ENCODE results near the gene PDE4A. TPM values are rescaled to one million over a fixed set of nuclear protein-coding genes. Genes with fewer than 3 reads are reported as not detected.
A peak's percentile ranks its signal among the peaks of the same experiment; 100 is the strongest.

PDE4A gene
- total and polyA plus RNA-seq, 2 of the 13 experiments (the other 11 are each of a cell fraction or from before 2014, with no cell fraction given): 1.1 to 4.1 TPM

DNA sequence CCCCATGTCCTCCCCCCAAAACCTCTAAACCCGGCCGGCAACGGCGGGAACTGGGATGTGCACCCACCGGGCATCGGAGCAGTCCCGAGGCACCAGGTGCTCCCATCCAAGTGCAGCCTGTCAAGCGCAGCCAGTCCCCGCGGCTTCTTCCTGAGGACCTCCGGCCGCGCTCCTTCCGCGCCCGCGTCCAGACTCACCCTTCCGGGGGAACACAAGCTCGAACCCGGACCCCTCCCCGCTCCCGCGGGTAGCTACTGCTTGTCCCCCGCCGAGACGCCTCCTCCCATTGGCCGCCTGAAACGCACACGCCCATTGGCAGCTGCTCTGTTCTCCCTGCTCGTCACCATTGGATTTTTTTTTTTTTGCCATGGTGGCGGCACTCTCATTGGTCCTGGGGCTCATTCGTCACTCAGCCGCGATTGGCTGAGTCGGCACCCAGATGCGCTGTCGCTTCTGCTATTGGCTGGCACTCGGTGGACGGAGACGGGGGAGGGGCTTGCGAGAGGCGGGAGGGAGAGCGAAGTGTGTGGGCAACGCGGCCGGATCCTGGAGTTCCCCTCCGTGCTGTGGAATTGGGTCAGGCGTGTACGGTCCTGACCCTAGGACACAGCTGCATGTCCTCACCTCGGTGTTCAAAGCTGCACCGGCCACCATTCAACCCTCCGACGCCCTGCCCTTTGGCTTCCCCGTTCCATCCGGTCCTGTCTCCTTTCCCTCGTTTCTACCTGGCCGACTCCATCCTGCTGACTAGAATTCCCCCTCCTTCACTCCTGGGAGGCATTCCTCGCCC lies 39.8 kb upstream of the PDE4A start, which contains the start of gene TYK2 (continued):
- TF ChIP-seq, protein P1, sequence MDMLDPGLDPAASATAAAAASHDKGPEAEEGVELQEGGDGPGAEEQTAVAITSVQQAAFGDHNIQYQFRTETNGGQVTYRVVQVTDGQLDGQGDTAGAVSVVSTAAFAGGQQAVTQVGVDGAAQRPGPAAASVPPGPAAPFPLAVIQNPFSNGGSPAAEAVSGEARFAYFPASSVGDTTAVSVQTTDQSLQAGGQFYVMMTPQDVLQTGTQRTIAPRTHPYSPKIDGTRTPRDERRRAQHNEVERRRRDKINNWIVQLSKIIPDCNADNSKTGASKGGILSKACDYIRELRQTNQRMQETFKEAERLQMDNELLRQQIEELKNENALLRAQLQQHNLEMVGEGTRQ (IDR thresholded peaks at IDR 0.05; ENCODE audit: low read depth, low read length): no peak
- TF ChIP-seq, protein P1 (CRISPR knock-in tag; IDR thresholded peaks at IDR 0.05; ENCODE audit: borderline replicate concordance): peak; percentile 37; the same call in 1 of the 2 replicates
- peak; percentile 79; the same call in 1 of the 2 replicates for TF ChIP-seq CBFB (CRISPR knock-in tag; IDR thresholded peaks at IDR 0.05)
- no peak for TF ChIP-seq ISX (CRISPR knock-in tag; conservative IDR thresholded peaks at IDR 0.05)
- TF ChIP-seq, protein P2, sequence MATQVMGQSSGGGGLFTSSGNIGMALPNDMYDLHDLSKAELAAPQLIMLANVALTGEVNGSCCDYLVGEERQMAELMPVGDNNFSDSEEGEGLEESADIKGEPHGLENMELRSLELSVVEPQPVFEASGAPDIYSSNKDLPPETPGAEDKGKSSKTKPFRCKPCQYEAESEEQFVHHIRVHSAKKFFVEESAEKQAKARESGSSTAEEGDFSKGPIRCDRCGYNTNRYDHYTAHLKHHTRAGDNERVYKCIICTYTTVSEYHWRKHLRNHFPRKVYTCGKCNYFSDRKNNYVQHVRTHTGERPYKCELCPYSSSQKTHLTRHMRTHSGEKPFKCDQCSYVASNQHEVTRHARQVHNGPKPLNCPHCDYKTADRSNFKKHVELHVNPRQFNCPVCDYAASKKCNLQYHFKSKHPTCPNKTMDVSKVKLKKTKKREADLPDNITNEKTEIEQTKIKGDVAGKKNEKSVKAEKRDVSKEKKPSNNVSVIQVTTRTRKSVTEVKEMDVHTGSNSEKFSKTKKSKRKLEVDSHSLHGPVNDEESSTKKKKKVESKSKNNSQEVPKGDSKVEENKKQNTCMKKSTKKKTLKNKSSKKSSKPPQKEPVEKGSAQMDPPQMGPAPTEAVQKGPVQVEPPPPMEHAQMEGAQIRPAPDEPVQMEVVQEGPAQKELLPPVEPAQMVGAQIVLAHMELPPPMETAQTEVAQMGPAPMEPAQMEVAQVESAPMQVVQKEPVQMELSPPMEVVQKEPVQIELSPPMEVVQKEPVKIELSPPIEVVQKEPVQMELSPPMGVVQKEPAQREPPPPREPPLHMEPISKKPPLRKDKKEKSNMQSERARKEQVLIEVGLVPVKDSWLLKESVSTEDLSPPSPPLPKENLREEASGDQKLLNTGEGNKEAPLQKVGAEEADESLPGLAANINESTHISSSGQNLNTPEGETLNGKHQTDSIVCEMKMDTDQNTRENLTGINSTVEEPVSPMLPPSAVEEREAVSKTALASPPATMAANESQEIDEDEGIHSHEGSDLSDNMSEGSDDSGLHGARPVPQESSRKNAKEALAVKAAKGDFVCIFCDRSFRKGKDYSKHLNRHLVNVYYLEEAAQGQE (IDR thresholded peaks at IDR 0.05; ENCODE audit: borderline replicate concordance in 1 of 2, low read depth in 1 of 2, low read length in 2 of 2): no peak
- TF ChIP-seq, protein P3, sequence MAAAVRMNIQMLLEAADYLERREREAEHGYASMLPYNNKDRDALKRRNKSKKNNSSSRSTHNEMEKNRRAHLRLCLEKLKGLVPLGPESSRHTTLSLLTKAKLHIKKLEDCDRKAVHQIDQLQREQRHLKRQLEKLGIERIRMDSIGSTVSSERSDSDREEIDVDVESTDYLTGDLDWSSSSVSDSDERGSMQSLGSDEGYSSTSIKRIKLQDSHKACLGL (CRISPR knock-in tag; IDR thresholded peaks at IDR 0.05): no peak
- peak; percentile 21; the same call in 1 of the 2 replicates for TF ChIP-seq ZMYM4 (CRISPR knock-in tag; IDR thresholded peaks at IDR 0.05)
- TF ChIP-seq, protein P4, sequence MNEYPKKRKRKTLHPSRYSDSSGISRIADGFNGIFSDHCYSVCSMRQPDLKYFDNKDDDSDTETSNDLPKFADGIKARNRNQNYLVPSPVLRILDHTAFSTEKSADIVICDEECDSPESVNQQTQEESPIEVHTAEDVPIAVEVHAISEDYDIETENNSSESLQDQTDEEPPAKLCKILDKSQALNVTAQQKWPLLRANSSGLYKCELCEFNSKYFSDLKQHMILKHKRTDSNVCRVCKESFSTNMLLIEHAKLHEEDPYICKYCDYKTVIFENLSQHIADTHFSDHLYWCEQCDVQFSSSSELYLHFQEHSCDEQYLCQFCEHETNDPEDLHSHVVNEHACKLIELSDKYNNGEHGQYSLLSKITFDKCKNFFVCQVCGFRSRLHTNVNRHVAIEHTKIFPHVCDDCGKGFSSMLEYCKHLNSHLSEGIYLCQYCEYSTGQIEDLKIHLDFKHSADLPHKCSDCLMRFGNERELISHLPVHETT (CRISPR knock-in tag; conservative IDR thresholded peaks at IDR 0.05): no peak
- no peak for TF ChIP-seq CHD4 (IDR thresholded peaks at IDR 0.05; ENCODE audit: borderline replicate concordance, low read length)
- peak; percentile 69; the same call in 1 of the 2 replicates for TF ChIP-seq DMAP1 (CRISPR knock-in tag; IDR thresholded peaks at IDR 0.05)
- TF ChIP-seq, protein P5, sequence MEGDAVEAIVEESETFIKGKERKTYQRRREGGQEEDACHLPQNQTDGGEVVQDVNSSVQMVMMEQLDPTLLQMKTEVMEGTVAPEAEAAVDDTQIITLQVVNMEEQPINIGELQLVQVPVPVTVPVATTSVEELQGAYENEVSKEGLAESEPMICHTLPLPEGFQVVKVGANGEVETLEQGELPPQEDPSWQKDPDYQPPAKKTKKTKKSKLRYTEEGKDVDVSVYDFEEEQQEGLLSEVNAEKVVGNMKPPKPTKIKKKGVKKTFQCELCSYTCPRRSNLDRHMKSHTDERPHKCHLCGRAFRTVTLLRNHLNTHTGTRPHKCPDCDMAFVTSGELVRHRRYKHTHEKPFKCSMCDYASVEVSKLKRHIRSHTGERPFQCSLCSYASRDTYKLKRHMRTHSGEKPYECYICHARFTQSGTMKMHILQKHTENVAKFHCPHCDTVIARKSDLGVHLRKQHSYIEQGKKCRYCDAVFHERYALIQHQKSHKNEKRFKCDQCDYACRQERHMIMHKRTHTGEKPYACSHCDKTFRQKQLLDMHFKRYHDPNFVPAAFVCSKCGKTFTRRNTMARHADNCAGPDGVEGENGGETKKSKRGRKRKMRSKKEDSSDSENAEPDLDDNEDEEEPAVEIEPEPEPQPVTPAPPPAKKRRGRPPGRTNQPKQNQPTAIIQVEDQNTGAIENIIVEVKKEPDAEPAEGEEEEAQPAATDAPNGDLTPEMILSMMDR (CRISPR knock-in tag; IDR thresholded peaks at IDR 0.05): no peak
- TF ChIP-seq SRSF4 (IDR thresholded peaks at IDR 0.05; ENCODE audit: low read depth, low read length, poor library complexity, severe bottlenecking): no peak
- TF ChIP-seq SNAPC2 (CRISPR knock-in tag; IDR thresholded peaks at IDR 0.05): no peak; the same call in 1 of the 2 replicates
- TF ChIP-seq ZNF3 (CRISPR knock-in tag; IDR thresholded peaks at IDR 0.05): no peak
